GM03348 (cell line): Measurements from ENCODE around the gene PCSK9.
A peak's percentile ranks its signal among the peaks of the same experiment; 100 is the strongest.

ENCODE experiments used
- DNase-seq: peaks from one replicate; pipeline ENCODE4 v3.0.0; 2012; ENCODE audit warnings: low spot score

The PCSK9 gene

DNA sequence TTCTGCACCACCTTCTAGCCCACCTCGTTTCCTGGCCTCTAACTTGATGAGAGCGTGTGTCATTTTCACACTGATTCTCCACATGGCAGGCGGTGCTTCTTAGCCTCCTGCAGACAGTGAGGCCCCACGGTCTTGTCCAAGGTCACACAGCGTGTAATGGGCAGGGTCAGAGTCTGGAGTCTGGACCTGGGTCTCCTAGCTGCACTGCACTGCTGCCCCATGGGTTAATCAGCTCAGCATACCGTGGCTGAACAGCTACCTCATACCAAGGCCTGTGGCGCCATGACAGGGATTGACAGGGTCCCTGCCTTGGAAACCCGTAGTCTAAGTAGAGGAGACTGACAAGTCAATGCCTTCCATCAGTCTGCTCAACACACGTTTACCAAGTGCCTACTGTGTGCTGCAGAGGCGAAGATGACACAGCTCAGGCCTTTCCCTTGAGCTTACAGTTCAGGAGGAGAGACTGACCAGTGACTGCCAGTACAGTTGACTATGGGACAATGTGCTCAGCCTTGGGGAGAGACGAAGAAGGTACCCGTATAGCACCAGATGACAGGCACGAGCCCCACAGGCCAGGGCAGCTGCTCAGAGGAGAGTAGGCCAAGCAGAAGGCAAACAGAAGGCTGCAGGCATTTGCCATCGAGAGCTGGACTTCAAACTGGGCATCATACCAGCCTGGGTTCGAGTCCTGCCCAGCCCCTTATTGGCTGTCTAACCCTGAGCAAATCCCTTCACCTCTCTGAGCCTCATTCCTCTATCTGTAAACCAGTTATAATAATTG lies 5.5 kb downstream of the PCSK9 start:
- no peak for DNase-seq

- DNase-seq, result no peak
Measured at GRCh38 chr1:55045430-55045829, 6.1 kb downstream of the PCSK9 start.

DNA sequence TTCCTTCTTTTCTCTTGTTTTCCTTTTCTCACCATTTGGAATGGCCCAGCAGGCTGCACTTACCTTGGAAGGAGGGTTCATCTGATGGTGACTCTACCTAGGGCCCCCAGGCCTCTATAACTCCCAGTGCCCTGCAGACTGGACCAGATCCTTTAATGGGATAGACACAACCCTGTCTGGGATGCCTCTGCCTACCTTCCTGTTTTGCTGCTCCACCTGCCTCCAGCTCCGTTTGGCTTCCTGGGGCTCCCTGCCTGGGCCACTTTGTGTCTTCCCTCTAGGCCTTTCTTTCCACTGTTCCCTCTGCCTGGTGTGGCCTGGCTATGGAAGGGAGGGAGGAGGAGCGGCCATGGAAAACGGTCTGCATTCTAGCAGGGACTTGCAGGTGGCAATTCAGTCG lies 7.5 kb downstream of the PCSK9 start:
- no peak for DNase-seq

GRCh38 chr1:55047611-55048010 lies 8.3 kb downstream of the PCSK9 start:
- DNase-seq, result no peak

GRCh38 chr1:55048453-55049270 lies 9.3 kb downstream of the PCSK9 start:
- DNase-seq, result no peak

DNA sequence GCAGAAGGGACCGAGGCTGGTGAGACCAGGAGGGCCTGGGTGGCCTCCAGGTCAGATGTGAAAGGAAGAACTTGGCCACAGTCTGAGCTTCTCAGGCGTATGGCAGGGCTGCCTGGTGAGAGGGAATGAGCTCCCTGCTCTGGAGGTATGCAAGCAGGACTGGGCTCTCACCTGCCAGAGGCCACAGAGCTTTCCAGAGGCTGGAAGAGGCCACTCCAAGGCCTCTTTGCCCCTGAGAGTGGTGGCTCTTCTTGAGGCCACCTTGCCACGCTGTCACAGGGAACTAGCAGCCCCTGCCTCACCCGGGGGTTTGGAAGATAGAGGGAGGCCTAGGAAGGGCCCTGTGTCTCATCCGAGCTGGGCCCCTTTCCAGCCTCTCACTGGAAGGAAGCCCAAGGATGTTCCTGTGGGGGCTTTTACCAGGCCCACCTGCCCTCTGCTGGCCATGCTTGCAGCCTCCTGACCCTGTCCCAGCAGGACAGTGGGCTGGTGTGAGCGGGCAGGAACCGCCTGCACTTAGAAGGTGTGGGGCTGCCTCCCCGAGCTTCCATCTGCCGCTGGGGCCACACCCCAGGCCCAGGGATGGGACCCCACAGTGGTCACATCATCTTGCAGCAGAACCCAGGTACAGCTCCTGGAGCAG lies 10.0 kb downstream of the PCSK9 start:
- DNase-seq, result no peak

DNA sequence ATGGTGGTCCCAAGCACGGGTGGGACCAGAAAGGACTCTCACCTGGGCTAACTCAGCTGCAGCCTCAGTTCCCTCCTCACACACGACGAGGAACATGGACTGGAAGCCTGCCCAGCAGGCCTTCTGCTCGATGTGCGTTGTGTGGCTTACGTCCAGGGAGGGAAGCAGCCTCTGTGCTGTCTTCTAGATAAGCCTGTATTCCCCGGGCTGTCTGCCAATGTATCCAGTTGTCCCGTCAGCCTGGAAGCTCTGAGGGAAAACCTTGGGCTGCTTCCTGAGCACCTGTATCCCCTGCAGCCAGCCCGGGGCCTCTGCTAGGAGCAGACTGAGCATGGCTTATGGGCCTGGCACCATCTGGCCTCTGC lies 10.5 kb downstream of the PCSK9 start:
- DNase-seq, result no peak

DNA sequence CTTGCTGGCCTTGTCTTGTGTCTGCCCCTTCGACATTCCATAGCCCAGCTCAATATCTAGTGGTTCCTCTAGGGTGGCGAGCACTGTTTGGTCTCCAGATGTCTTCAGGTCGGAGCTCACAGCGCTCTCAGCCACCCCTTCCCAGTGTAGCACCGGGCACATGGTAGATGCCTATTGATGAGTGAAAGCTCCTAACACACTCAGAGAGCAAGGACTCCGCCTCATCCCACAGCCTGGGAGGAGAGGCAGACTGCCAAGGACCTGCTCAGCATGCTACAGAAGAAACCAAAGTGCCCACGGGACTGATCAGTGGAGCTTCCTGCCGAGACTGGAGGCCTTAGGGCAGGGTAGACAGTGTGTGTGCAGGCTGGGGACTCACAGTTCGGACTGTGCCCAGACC lies 10.9 kb downstream of the PCSK9 start:
- peak; percentile 77 for DNase-seq

DNA sequence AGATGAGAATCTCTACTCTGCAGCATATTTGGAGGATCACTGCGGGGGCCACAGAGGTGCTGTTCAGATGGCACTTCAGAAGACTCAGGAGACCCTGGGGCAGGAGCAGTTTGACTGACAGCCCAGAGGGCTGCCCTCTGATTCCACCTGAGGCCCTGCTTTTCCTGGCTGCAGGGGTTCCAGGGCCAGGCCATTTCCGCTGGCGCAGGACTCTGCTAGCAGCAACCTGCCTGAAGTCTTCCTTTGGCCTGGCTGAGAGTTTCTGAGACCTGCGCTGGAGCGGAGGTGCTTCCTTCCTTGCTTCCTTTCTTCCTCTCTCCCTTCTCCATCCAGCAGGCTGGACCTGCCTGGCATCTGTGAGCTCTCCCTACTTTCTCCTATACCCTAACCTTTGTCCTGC lies 11.8 kb downstream of the PCSK9 start:
- no peak for DNase-seq

DNA sequence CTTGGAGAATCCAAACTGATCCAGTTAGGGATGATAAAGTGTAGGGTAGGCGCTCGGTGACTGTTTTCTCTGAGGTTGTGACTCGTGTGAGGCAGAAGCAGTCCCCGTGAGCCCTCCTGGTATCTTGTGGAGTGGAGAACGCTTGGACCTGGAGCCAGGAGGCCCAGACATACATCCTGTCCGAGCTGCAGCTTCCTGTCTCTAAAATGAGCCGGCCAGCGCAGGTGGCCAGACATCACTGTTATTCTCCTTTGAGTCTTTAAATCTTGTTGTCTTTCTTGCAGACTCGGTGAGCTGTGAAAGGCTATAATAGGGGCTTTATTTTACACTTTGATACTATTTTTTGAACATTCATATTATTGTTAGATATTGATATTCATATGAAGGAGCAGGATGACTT lies 12.3 kb downstream of the PCSK9 start:
- no peak for DNase-seq

- DNase-seq, result no peak
Measured at GRCh38 chr1:55052221-55053142, 13.1 kb downstream of the PCSK9 start.

GRCh38 chr1:55053265-55053954 lies 14.1 kb downstream of the PCSK9 start:
- no peak for DNase-seq

DNA sequence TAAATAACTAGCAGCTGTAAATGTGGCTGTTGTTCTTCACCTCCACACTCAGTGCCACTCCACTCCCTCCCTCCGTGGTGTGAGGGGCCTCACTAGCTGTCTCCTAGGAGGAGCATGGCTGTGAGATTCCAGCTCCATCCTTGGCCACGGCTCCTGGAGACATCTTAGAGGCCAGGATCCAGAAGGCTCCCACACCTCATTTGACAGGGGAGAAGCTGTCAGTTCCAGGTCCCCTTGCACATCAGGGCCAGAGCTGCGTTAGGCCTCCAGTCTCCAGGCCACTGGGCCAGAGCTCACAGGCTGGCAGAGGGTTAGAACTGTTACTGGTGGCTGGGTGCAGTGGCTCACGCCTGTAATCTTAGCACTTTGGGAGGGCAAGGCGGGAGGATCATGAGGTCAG lies 15.0 kb downstream of the PCSK9 start:
- DNase-seq, result no peak

GRCh38 chr1:55055084-55055882 lies 15.9 kb downstream of the PCSK9 start:
- no peak for DNase-seq

DNA sequence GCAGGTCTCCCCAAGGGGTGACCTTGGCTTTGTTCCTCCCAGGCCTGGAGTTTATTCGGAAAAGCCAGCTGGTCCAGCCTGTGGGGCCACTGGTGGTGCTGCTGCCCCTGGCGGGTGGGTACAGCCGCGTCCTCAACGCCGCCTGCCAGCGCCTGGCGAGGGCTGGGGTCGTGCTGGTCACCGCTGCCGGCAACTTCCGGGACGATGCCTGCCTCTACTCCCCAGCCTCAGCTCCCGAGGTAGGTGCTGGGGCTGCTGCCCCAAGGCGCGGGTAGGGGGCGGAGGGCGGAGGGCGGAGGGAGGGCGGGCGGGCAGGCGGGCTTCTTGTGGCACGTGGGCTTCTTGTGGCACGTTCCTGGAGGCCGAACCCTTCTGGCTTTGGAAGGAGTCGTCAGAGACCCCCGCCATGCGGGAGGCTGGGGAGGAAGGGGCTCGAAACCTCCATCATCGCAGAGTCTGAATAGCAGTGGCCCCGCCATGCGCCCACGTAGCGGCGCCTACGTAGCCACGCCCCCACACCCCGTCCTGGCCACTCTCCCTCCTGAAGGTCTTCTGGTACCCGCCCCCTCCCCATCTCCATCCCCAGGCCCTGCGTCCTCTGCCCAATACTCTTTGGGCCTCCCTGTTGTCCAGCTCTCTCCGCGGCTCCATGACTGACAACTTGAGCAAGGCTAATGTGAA lies 16.7 kb downstream of the PCSK9 start:
- no peak for DNase-seq

DNA sequence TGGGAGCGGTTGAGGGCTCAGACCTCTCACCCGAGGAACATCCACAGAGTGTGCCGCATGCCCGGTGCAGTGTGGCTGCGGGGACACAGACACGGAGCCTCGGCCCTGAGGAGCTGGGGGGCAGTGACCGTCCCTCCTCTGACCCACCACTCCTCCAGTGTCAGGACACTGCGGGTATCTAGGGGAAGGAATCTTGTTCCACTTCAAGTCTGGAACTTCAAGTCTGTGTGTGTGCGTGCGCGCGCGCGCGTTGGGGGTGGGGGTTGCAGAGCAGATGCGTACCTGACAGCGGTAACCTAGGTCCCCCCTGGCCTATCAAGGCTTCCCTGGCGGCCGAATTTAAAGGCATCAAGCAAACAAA lies 17.3 kb downstream of the PCSK9 start:
- no peak for DNase-seq

- DNase-seq, result no peak
Measured at GRCh38 chr1:55057270-55057955, 18.1 kb downstream of the PCSK9 start.

GRCh38 chr1:55057956-55058298 lies 18.6 kb downstream of the PCSK9 start:
- DNase-seq, result no peak

DNA sequence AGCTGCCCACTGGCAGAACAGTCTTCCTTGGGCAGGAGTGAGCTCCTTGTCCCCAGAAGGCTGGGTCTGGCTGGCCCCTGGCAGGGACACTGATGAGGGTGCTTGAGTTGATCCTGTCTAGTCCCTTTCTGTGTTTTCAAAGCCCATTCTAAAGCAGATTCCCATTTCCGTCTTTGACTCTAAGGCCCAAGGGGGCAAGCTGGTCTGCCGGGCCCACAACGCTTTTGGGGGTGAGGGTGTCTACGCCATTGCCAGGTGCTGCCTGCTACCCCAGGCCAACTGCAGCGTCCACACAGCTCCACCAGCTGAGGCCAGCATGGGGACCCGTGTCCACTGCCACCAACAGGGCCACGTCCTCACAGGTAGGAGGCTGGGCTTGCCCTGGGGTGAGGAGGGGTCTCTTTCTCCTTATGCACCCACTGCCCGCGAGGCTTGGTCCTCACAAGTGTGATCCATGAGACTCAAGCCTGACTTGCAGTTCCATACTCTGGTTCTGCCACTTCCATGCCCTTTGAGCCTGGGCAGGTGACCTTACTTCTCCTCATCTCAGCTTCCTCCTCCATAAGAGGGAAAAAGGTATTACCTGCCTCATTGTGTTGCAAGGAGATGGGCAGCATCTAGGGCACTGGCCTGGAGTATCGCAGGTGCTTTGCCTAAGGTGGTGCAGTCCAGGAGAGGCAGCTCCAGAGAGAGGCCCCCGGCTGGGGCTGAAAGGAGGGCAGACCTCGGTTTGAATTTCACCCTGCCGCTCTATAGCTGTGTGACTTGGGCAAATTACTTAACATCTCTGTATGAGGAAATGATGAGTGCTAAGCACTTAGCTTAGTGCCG lies 20.2 kb downstream of the PCSK9 start:
- DNase-seq, result no peak
